B cell (primary cell): ENCODE data around the gene OCLN. TPM values are rescaled to one million over a fixed set of nuclear protein-coding genes. Genes with fewer than 3 reads are reported as not detected.

Experiments used
- ATAC-seq: fragments of 200-7000 bp; cut with Tn5 transposase; one replicate; pipeline ENCODE4 v1.10.0; 2021; ENCODE audit warnings: low read depth, mild to moderate bottlenecking, moderate number of reproducible peaks, moderate library complexity
- CTCF ChIA-PET: fragments of 350-600 bp; sonication (Branson Sonifier 250); formaldehyde crosslinking; loops from one replicate; lab custom pipeline; 2021; ENCODE audit warnings: antibody characterized with exemption, inconsistent platforms; lab: Charles Lee
- POLR2A ChIA-PET: fragments of 350-600 bp; sonication (Branson Sonifier 250); formaldehyde crosslinking; loops from one replicate; lab custom pipeline; 2021; ENCODE audit warnings: antibody characterized with exemption; lab: Charles Lee
- DNase-seq: peaks from one replicate; pipeline ENCODE4 v3.0.0; 2013
- H2AFZ ChIP-seq: 2 replicates; pipeline ENCODE4 v1.6.1; 2012; ENCODE audit warnings: mild to moderate bottlenecking, low read depth, low read length; ENCODE audit not compliant: insufficient read depth, poor library complexity, severe bottlenecking
- H3K27ac ChIP-seq, 2 donors: 1 replicate in 1 of 2; 2 replicates in 1 of 2; pipeline ENCODE4 v1.5.1; 2012 to 2013; ENCODE audit warnings: low read length in 2 of 2, mild to moderate bottlenecking in 2 of 2, moderate library complexity in 1 of 2
- H3K27me3 ChIP-seq, 4 experiments: fragments of 200-600 bp in 1 of 4; sonication (generic) in 1 of 4; replicated peaks in 1 of 4; 1 replicate in 2 of 4; 2 replicates in 2 of 4; pipeline versions ENCODE4 v1.6.1 to v1.7.0; 2013 to 2016; ENCODE audit warnings: low read length in 3 of 4, mild to moderate bottlenecking in 2 of 4, mixed read lengths in 1 of 4, moderate library complexity in 1 of 4; ENCODE audit not compliant: insufficient read depth in 4 of 4, control insufficient read depth in 3 of 4; ENCODE audit errors: control extremely low read depth in 1 of 4
- H3K36me3 ChIP-seq, 2 experiments: replicated peaks in 1 of 2; 1 replicate in 1 of 2; 2 replicates in 1 of 2; pipeline versions ENCODE4 v1.6.1 to v1.7.1; 2013; ENCODE audit warnings: low read length in 1 of 2; ENCODE audit not compliant: insufficient read depth in 2 of 2, control insufficient read depth in 1 of 2; ENCODE audit errors: control extremely low read depth in 1 of 2, extremely low read depth in 1 of 2
- H3K4me1 ChIP-seq, 2 donors: fragments of 200-600 bp in 1 of 2; sonication (generic) in 1 of 2; 1 replicate in 1 of 2; 2 replicates in 1 of 2; pipeline versions ENCODE4 v1.5.1 to v1.6.1; 2013 to 2017; ENCODE audit warnings: low read length in 2 of 2; ENCODE audit not compliant: control insufficient read depth in 2 of 2, insufficient read depth in 2 of 2
- H3K4me2 ChIP-seq: replicated peaks from 2 replicates; pipeline ENCODE3; 2012; ENCODE audit warnings: mild to moderate bottlenecking, low read depth, low read length; ENCODE audit not compliant: poor library complexity, severe bottlenecking
- H3K4me3 ChIP-seq, 5 experiments: fragments of 200-600 bp in 1 of 5; sonication (generic) in 1 of 5; 1 replicate in 3 of 5; 2 replicates in 2 of 5; pipeline versions ENCODE4 v1.5.1 to v1.7.0; 2011 to 2016; ENCODE audit warnings: low read length in 4 of 5, mild to moderate bottlenecking in 4 of 5, low read depth in 2 of 5, control low read depth in 1 of 5, moderate library complexity in 1 of 5; ENCODE audit not compliant: insufficient read depth in 1 of 5; ENCODE audit errors: control extremely low read depth in 1 of 5, extremely low read depth in 1 of 5
- H3K79me2 ChIP-seq: fragments of 200-600 bp; sonication (generic); one replicate; pipeline ENCODE4 v1.6.0; 2016; ENCODE audit warnings: low read length; ENCODE audit not compliant: control insufficient read depth, insufficient read depth
- H3K9ac ChIP-seq: fragments of 200-600 bp; sonication (generic); 2 replicates; pipeline ENCODE4 v1.6.1; 2017; ENCODE audit warnings: mild to moderate bottlenecking, low read length, moderate library complexity
- H3K9me3 ChIP-seq, 3 donors: one replicate each; pipeline versions ENCODE4 v1.6.1 to v1.7.1; 2013; ENCODE audit warnings: low read length in 2 of 3; ENCODE audit not compliant: control insufficient read depth in 2 of 3, insufficient read depth in 1 of 3; ENCODE audit errors: control extremely low read depth in 1 of 3
- H4K20me1 ChIP-seq: 2 replicates; pipeline ENCODE4 v1.6.0; 2012; ENCODE audit warnings: mild to moderate bottlenecking, low read length; ENCODE audit not compliant: insufficient read depth, control insufficient read depth, poor library complexity, severe bottlenecking
- H3K27ac Mint-ChIP-seq: one replicate; pipeline ENCODE4 v1.8.0; 2021; ENCODE audit warnings: mixed read lengths
- H3K27me3 Mint-ChIP-seq: one replicate; pipeline ENCODE4 v1.8.0; 2021; ENCODE audit warnings: mixed read lengths
- H3K4me1 Mint-ChIP-seq: one replicate; pipeline ENCODE4 v1.8.0; 2021; ENCODE audit warnings: mixed read lengths
- H3K4me3 Mint-ChIP-seq: one replicate; pipeline ENCODE4 v1.8.0; 2021; ENCODE audit warnings: mixed read lengths
- H3K9me3 Mint-ChIP-seq: one replicate; pipeline ENCODE4 v1.8.0; 2022; ENCODE audit warnings: mixed read lengths; ENCODE audit not compliant: insufficient read depth
- EZH2 ChIP-seq: IDR thresholded peaks from 2 replicates; pipeline ENCODE4 v1.6.1; 2012; ENCODE audit warnings: borderline replicate concordance, low read depth, mild to moderate bottlenecking, moderate library complexity, low read length; ENCODE audit not compliant: insufficient read depth, poor library complexity, severe bottlenecking
- WGBS: methylation state at CpG from one replicate; pipeline ENCODE4 v1.1.5; 2013; ENCODE audit warnings: missing lambda C conversion rate; ENCODE audit not compliant: insufficient coverage; 5-methylcytosine and 5-hydroxymethylcytosine counted together
- intact Hi-C: fragments of 100-400 bp; cut with micrococcal nuclease; formaldehyde crosslinking; loops from one replicate; pipeline ENCODE4 v1.10.0; 2022
- polyA minus RNA-seq: library from RNA; depleted of rRNA, polyadenylated mRNA; stranded (reverse); fragments of >200 nt; gene quantifications from 2 replicates; pipeline ENCODE4 v1.2.3, GENCODE V29; 2012
- polyA plus RNA-seq: library from polyadenylated mRNA; depleted of rRNA; stranded (reverse); fragments of >200 nt; gene quantifications from 2 replicates; pipeline ENCODE4 v1.2.3, GENCODE V29; 2012
- total RNA-seq, 2 donors: library from RNA; stranded (reverse); fragments of 120-200 nt in 1 of 2; gene quantifications; 1 replicate in 1 of 2; 2 replicates in 1 of 2; pipeline versions ENCODE4 v1.2.3 to v1.2.4, GENCODE V29; 2013 to 2022
- TF ChIP-seq, protein P1 (sequence below): fragments of 200-600 bp; IDR thresholded peaks from one replicate; pipeline ENCODE4 v1.8.0; 2022; ENCODE audit warnings: antibody characterized with exemption, mild to moderate bottlenecking

Gene OCLN, protein sequence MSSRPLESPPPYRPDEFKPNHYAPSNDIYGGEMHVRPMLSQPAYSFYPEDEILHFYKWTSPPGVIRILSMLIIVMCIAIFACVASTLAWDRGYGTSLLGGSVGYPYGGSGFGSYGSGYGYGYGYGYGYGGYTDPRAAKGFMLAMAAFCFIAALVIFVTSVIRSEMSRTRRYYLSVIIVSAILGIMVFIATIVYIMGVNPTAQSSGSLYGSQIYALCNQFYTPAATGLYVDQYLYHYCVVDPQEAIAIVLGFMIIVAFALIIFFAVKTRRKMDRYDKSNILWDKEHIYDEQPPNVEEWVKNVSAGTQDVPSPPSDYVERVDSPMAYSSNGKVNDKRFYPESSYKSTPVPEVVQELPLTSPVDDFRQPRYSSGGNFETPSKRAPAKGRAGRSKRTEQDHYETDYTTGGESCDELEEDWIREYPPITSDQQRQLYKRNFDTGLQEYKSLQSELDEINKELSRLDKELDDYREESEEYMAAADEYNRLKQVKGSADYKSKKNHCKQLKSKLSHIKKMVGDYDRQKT
- total RNA-seq (4.0 and 4.3 TPM in 2 replicates), polyA plus RNA-seq (4.5 and 5.6 TPM in 2 replicates), polyA minus RNA-seq (2.6 and 4.3 TPM in 2 replicates)
- 2.8 TPM for total RNA-seq (2013)

GRCh38 chr5:69492391-69492922 is at the start of gene OCLN:
Gene OCLN (plus strand): TSS chr5:69492790. CDS start chr5:69504245, 11,455 bp downstream.
- Histone ChIP-seq H4K20me1 (no peaks in the 10 kb centered on the region), H3K9me3 (peaks cover 0 to 4% (median 0%) of the 10 kb centered on the region in 3 donors), H3K4me1 (peaks cover 20 to 22% of the 10 kb centered on the region in 2 donors), H3K4me2 (peak within 1 kb of the TSS; percentile 83), H3K9ac (peak within 1 kb of the TSS; percentile 58), H3K4me3 (peak within 1 kb of the TSS; percentile 8 to 55 (median 45)), H3K27me3 (peaks cover 0 to 32% (median 24%) of the 10 kb centered on the region in 4 experiments), H2AFZ (peak within 1 kb of the TSS; percentile 65), H3K79me2 (no peaks in the 10 kb centered on the region), H3K36me3 (no peaks in the 10 kb centered on the region), H3K27ac (no peak within 1 kb of the TSS)
- CTCF ChIA-PET = no interaction called here
- TF ChIP-seq, protein P1, sequence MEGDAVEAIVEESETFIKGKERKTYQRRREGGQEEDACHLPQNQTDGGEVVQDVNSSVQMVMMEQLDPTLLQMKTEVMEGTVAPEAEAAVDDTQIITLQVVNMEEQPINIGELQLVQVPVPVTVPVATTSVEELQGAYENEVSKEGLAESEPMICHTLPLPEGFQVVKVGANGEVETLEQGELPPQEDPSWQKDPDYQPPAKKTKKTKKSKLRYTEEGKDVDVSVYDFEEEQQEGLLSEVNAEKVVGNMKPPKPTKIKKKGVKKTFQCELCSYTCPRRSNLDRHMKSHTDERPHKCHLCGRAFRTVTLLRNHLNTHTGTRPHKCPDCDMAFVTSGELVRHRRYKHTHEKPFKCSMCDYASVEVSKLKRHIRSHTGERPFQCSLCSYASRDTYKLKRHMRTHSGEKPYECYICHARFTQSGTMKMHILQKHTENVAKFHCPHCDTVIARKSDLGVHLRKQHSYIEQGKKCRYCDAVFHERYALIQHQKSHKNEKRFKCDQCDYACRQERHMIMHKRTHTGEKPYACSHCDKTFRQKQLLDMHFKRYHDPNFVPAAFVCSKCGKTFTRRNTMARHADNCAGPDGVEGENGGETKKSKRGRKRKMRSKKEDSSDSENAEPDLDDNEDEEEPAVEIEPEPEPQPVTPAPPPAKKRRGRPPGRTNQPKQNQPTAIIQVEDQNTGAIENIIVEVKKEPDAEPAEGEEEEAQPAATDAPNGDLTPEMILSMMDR = no peak
- no peak for TF ChIP-seq EZH2
- intact Hi-C loops = no loop called here
- POLR2A ChIA-PET = no interaction called here
- Mint-ChIP-seq H3K4me1 (peaks cover 17% of the 10 kb centered on the region), H3K4me3 (peak within 1 kb of the TSS; percentile 75), H3K27ac (no peak within 1 kb of the TSS), H3K9me3 (no peaks in the 10 kb centered on the region), H3K27me3 (peaks cover 53% of the 10 kb centered on the region)
- 1% methylated on average over 56 of the region's 56 CpGs for WGBS
- DNase-seq (peak; percentile 30), ATAC-seq (no peak)
